Thyroid gland (tissue), 4 donors: ENCODE results near the gene OPRM1.

ENCODE experiments used
- CTCF ChIP-seq, 6 experiments: fragments of 200-600 bp in 3 of 6; fragments of 450-650 bp in 3 of 6; sonication (generic) in 3 of 6; IDR thresholded peaks; one replicate each; pipeline ENCODE4 v1.5.1; 2016 to 2019; ENCODE audit warnings: antibody characterized with exemption in 6 of 6, mild to moderate bottlenecking in 2 of 6, inconsistent platforms in 1 of 6, moderate library complexity in 1 of 6
- POLR2A ChIP-seq, 2 donors: fragments of 450-650 bp; IDR thresholded peaks; one replicate each; pipeline ENCODE4 v1.6.1; 2017; ENCODE audit warnings: antibody characterized with exemption in 2 of 2, mild to moderate bottlenecking in 2 of 2, moderate library complexity in 1 of 2

- peak in 4 of 6 experiments; percentile 41 to 68 (median 58) for TF ChIP-seq CTCF (IDR thresholded peaks at IDR 0.05)
- no peak for TF ChIP-seq POLR2A (IDR thresholded peaks at IDR 0.05)
Measured at GRCh38 chr6:154276810-154277628, 238.0 kb downstream of the OPRM1 start.
